Measurements from ENCODE around the gene RDH11.

RDH11 gene

GRCh38 chr14:67644428-67644827 lies 51.1 kb downstream of the RDH11 start:
- no peak for DNase-seq

- no peak for DNase-seq
These were observed 51.9 kb downstream of the RDH11 start for GRCh38 chr14:67643713-67644112.

- DNase-seq = no peak
These were observed 53.4 kb downstream of the RDH11 start for GRCh38 chr14:67641902-67642749.

GRCh38 chr14:67641480-67641879 lies 54.1 kb downstream of the RDH11 start:
- no peak for DNase-seq

- DNase-seq = no peak
These were observed 56.9 kb downstream of the RDH11 start for GRCh38 chr14:67638642-67639041.

GRCh38 chr14:67636361-67636919 lies 59.1 kb downstream of the RDH11 start:
- peak; percentile 6 for DNase-seq

- DNase-seq = no peak
These were observed 62.0 kb downstream of the RDH11 start for GRCh38 chr14:67633451-67634147.

- no peak for DNase-seq
These were observed 64.6 kb downstream of the RDH11 start for GRCh38 chr14:67630938-67631337.

- DNase-seq = no peak
These were observed 65.4 kb downstream of the RDH11 start for GRCh38 chr14:67630186-67630585.

- DNase-seq = no peak
These were observed 68.0 kb downstream of the RDH11 start for GRCh38 chr14:67627519-67627918.

All from NCI-H1436 (cell line).